Right lobe of liver (tissue), 4 donors: Measurements from ENCODE around the gene SIPA1.

ENCODE experiments used
- CTCF ChIP-seq, 4 donors: fragments of 200-600 bp in 3 of 4; fragments of 450-650 bp in 1 of 4; IDR thresholded peaks; one replicate each; pipeline versions ENCODE4 v1.5.1 to v1.8.0; 2016 to 2022; ENCODE audit warnings: antibody characterized with exemption in 4 of 4, mild to moderate bottlenecking in 2 of 4
- POLR2A ChIP-seq: fragments of 450-650 bp; IDR thresholded peaks from one replicate; pipeline ENCODE4 v1.6.1; 2017; ENCODE audit warnings: antibody characterized with exemption, mild to moderate bottlenecking
- donor health status: DM: no; HTN: no; CAD: no.
- donor health status: DM: no; HTN: no; CAD: no.
- donor health status: DM: no; HTN: yes; CAD: no.

- TF ChIP-seq CTCF (IDR thresholded peaks at IDR 0.05) (no peak), POLR2A (no peak)
Observed at GRCh38 chr11:65620666-65621065, 17.2 kb upstream of the SIPA1 start.
